ACC112 (cell line): Measurements from ENCODE around the gene APOBEC3F.

Experiments
- H2AFZ ChIP-seq: fragments of 200-600 bp; sonication (generic); one replicate; pipeline ENCODE4 v1.6.0; 2017; ENCODE audit warnings: antibody characterized with exemption, low read length; ENCODE audit not compliant: unreplicated experiment
- H3K27ac ChIP-seq: fragments of 200-600 bp; sonication (generic); 2 replicates; pipeline ENCODE4 v1.5.1; 2014; ENCODE audit warnings: low read depth, mild to moderate bottlenecking, antibody characterized with exemption, low read length, moderate library complexity
- H3K27me3 ChIP-seq: fragments of 200-600 bp; sonication (generic); 2 replicates; pipeline ENCODE4 v1.6.1; 2014; ENCODE audit warnings: mild to moderate bottlenecking, antibody characterized with exemption, low read length, moderate library complexity, mixed read lengths; ENCODE audit not compliant: insufficient read depth
- H3K36me3 ChIP-seq: fragments of 200-600 bp; sonication (generic); 2 replicates; pipeline ENCODE4 v1.6.1; 2016; ENCODE audit warnings: mild to moderate bottlenecking, antibody characterized with exemption, low read length, moderate library complexity, mixed read lengths; ENCODE audit not compliant: insufficient read depth
- H3K4me1 ChIP-seq: fragments of 200-600 bp; sonication (generic); one replicate; pipeline ENCODE4 v1.6.1; 2016; ENCODE audit warnings: low read length, mixed read lengths; ENCODE audit not compliant: insufficient read depth, unreplicated experiment, control insufficient read depth
- H3K4me3 ChIP-seq: fragments of 200-600 bp; sonication (generic); 2 replicates; pipeline ENCODE4 v1.5.1; 2014; ENCODE audit warnings: mild to moderate bottlenecking, low read depth, low read length
- H3K79me2 ChIP-seq: fragments of 200-600 bp; sonication (generic); one replicate; pipeline ENCODE4 v1.6.0; 2016; ENCODE audit warnings: low read length; ENCODE audit not compliant: control insufficient read depth, unreplicated experiment, insufficient read depth

The APOBEC3F gene

DNA sequence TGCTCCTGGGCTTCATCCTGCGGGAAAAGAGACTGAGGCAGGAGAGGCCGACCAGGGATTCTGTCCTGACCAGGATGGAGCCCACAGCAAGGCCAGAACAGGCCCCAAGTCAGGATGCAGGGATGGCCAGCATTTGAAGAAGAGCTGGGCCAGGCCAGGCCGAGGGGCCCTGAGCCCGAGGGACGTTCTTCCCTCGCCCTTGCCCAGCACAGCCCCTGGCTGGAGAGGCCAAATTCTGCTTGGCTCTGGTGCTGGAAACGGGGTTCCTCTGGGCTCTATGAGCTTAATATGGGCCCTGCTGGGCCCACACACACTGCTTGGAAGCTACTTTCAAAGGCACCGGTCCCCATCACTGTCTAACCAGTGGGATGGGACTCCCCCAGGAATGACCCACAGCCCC is 44.0 kb downstream of the APOBEC3F start:
- H3K4me1 ChIP-seq, result no peaks in the 10 kb centered on the region
- no peaks in the 10 kb centered on the region for H3K36me3 ChIP-seq
- H3K79me2 ChIP-seq, result no peaks in the 10 kb centered on the region
- no peak overlapping the region for H3K27ac ChIP-seq
- H3K4me3 ChIP-seq, result no peak overlapping the region
- H2AFZ ChIP-seq, result no peak overlapping the region
- no peaks in the 10 kb centered on the region for H3K27me3 ChIP-seq

DNA sequence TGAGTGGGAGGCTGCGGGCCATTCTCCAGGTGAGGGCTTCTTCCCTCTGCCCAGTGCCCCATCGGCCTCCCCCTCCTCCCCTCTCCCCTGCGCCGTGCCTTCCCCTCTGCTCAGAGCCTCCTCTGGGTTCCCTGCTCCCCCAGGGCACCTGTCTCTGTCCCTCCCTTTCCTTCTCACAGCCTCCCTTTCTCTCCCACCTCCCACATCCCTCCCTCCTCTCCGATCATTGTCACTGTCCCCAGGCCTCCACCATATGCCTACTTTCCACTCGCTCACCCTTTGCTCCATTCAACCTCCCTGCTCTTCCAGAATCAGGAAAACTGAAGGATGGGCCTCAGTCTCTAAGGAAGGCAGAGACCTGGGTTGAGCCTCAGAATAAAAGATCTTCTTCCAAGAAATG is 46.4 kb downstream of the APOBEC3F start:
- no peaks in the 10 kb centered on the region for H3K27me3 ChIP-seq
- no peak overlapping the region for H2AFZ ChIP-seq
- H3K27ac ChIP-seq, result no peak overlapping the region
- H3K36me3 ChIP-seq, result no peaks in the 10 kb centered on the region
- no peaks in the 10 kb centered on the region for H3K4me1 ChIP-seq
- no peak overlapping the region for H3K4me3 ChIP-seq
- H3K79me2 ChIP-seq, result no peaks in the 10 kb centered on the region

DNA sequence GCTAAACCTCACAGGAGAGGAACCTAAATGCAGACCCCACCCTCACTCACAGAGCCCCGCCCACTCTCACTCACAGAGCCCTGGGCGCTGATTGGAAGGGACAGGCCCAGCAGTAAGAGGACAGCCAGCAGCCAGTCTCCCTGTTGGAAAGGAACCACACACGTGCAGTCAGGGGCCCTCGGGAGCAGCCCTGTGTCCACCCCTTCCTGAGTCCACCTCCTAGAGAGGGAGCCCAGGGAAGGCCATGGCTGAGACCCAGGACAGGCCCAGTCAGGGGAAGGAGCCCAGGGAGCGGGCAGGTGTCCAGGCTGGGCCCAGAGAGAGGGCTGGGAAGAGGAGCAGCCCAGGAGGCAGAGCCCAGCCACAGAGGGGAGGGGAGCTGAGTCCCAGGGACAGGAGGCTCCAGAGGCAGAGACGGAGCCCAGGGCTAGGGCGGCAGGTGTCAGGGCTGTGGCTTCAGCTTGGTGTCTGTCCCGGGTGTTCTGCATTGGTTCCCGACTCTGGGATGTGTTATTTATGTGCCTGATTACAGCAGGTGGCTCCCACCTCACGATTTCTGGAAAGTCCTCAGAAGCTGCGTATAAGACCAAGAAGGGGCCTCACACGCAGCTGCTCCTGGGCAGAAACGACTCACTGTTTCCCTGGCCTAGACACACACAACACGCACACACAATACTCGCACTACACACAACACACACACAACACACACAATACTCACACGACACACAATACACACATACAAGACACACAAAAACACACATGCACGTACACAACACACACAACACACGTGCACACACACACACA is 47.4 kb downstream of the APOBEC3F start:
- H3K4me1 ChIP-seq, result no peaks in the 10 kb centered on the region
- H3K4me3 ChIP-seq, result no peak overlapping the region
- no peaks in the 10 kb centered on the region for H3K79me2 ChIP-seq
- no peak overlapping the region for H3K27ac ChIP-seq
- H3K27me3 ChIP-seq, result no peaks in the 10 kb centered on the region
- H2AFZ ChIP-seq, result no peak overlapping the region
- H3K36me3 ChIP-seq, result no peaks in the 10 kb centered on the region

GRCh38 chr22:39088685-39089032 is 48.0 kb downstream of the APOBEC3F start:
- Histone ChIP-seq H3K4me3 (no peak overlapping the region), H3K79me2 (no peaks in the 10 kb centered on the region), H3K36me3 (no peaks in the 10 kb centered on the region), H3K27ac (no peak overlapping the region), H3K4me1 (no peaks in the 10 kb centered on the region), H2AFZ (no peak overlapping the region), H3K27me3 (no peaks in the 10 kb centered on the region)

- Histone ChIP-seq H3K27ac (no peak overlapping the region), H3K4me3 (no peak overlapping the region), H3K4me1 (no peaks in the 10 kb centered on the region), H3K79me2 (no peaks in the 10 kb centered on the region), H2AFZ (no peak overlapping the region), H3K27me3 (no peaks in the 10 kb centered on the region), H3K36me3 (no peaks in the 10 kb centered on the region)
These were observed 49.3 kb downstream of the APOBEC3F start for GRCh38 chr22:39089928-39090327.

- no peak overlapping the region for H3K4me3 ChIP-seq
- no peaks in the 10 kb centered on the region for H3K79me2 ChIP-seq
- H3K4me1 ChIP-seq, result no peaks in the 10 kb centered on the region
- no peak overlapping the region for H3K27ac ChIP-seq
- H3K36me3 ChIP-seq, result no peaks in the 10 kb centered on the region
- H2AFZ ChIP-seq, result no peak overlapping the region
- H3K27me3 ChIP-seq, result no peaks in the 10 kb centered on the region
These were observed 49.9 kb downstream of the APOBEC3F start for GRCh38 chr22:39090426-39091064.

GRCh38 chr22:39091126-39092081 is 50.7 kb downstream of the APOBEC3F start:
- H3K4me3 ChIP-seq, result no peak overlapping the region
- no peaks in the 10 kb centered on the region for H3K79me2 ChIP-seq
- H3K4me1 ChIP-seq, result no peaks in the 10 kb centered on the region
- H3K36me3 ChIP-seq, result no peaks in the 10 kb centered on the region
- H3K27me3 ChIP-seq, result no peaks in the 10 kb centered on the region
- no peak overlapping the region for H3K27ac ChIP-seq
- H2AFZ ChIP-seq, result no peak overlapping the region

GRCh38 chr22:39092111-39092862 is 51.6 kb downstream of the APOBEC3F start:
- no peak overlapping the region for H3K27ac ChIP-seq
- H3K36me3 ChIP-seq, result no peaks in the 10 kb centered on the region
- H3K27me3 ChIP-seq, result no peaks in the 10 kb centered on the region
- no peak overlapping the region for H2AFZ ChIP-seq
- peaks cover 5% of the 10 kb centered on the region for H3K4me1 ChIP-seq
- no peaks in the 10 kb centered on the region for H3K79me2 ChIP-seq
- H3K4me3 ChIP-seq, result no peak overlapping the region

- Histone ChIP-seq H3K79me2 (no peaks in the 10 kb centered on the region), H3K36me3 (no peaks in the 10 kb centered on the region), H2AFZ (no peak overlapping the region), H3K4me3 (no peak overlapping the region), H3K4me1 (peaks cover 8% of the 10 kb centered on the region), H3K27ac (no peak overlapping the region), H3K27me3 (no peaks in the 10 kb centered on the region)
These were observed 54.2 kb downstream of the APOBEC3F start for GRCh38 chr22:39094717-39095389.

DNA sequence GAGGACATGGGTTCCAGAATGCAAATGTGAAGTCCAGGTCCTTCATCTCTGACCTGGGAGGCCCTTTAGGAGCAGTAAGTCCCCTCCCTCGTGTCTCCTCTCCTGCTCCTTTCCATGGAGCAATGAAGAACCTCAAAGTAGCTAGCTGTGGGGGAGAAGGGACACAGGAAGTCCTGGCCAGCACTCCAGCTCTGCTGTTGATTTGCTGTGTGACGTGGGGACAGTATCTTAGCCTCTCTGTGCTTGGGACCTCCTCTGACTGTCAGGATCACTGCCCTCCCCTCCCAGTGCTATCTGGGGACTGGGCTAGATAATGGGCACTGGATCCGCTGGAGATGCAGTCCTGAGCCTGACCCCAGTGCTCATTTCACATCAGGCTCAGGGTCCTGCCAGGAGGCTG is 55.3 kb downstream of the APOBEC3F start:
- H3K4me3 ChIP-seq, result no peak overlapping the region
- H3K4me1 ChIP-seq, result peaks cover 8% of the 10 kb centered on the region
- no peaks in the 10 kb centered on the region for H3K27me3 ChIP-seq
- no peak overlapping the region for H3K27ac ChIP-seq
- H2AFZ ChIP-seq, result no peak overlapping the region
- H3K79me2 ChIP-seq, result no peaks in the 10 kb centered on the region
- H3K36me3 ChIP-seq, result no peaks in the 10 kb centered on the region
